NOMO-1 treated with dmso at 0.1 percent for 144 hours (cell line): ENCODE data around the gene CTSW.
A peak's percentile ranks its signal among the peaks of the same experiment; 100 is the strongest.
"Not testable (repeated sequence)": the region's sequence is repeated elsewhere in the genome, so short reads cannot be mapped to it uniquely, and the experiment has no call there.

Source experiments
- DNase-seq: peaks from one replicate; lab custom pipeline; 2025; ENCODE audit not compliant: unreplicated experiment; lab: John Stamatoyannopoulos, UW

Gene CTSW

DNA sequence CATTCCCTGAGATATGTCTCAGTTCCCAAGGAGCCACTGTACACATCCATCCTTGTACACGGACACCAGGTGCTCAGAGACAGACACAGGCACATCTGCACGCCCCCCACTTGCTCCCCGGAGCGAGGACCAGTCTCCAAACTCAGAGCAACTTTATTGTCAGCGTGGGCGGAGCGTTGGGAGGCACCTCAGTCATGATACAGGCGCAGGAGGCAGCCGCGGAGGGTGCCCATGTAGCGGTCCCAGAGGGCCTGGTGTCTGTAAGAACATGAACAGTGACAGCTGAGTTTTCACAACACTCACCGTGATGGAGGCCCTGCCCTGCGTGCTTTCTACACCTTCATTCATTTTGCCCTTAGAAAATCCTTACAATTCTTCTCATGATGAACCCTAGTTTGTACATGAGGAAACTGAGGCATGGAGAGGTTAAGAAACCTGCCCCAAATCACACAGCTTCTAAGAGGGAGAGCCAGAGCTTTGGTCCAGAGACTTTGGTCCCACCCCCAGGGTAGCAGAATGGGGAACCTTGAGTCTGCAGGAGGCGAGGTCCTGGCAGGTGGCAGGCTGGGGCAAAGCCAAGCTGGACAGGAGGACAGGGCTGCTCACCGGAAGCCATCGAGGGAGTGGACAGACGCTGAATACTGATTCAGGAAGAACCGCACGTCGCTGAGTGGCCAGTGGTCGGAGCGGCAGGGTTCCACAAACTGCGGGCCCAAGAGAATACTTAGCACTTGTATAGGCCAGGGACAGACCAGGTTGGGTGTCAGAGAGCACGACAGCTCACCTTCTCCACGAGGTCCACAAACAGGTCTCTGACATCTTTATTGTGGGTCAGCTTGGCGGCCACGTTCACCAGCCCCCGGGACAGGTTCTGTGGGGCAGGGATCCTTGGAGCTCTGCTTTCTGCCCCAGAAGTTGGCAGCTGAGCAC is 4.4 kb downstream of the CTSW start:
- no peak for DNase-seq

DNA sequence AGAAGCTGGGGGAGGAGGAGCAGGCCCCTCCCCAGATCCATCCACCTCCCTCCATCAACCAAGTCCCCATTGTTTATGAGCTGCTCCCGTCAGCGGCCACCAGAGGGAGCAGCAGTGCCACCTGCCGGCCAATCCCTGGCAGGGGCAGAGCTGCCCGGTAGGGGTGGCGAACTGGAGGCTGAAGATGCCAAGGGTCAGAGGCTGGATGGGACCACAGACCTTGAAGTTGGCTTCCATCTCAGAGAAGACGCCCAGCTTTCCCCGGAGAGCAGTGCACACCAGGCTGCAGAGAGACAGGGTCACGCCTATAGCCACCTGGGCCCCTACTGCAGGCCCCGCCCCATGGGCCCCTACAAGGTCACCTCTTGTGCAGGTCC is 5.1 kb downstream of the CTSW start:
- peak; percentile 72 for DNase-seq

DNA sequence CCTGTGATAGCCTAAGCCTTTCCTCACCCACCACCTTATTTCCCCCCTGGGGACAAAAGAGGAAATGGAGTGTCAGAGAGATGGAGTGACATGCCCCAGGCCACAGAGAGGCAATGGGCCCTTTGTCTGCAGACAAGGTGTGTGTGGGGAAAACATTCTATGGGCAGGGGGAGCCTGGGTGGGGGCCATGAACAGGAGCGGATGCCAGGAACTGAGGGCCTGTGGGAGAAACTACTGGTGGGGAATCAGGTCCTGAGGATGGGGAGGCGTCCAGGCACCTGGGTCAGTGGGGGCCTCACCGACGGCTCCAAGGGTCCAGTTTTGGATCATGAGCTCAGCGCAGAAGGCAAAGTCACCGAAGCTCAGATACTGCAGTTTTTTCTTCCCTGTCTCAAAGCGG is 5.6 kb downstream of the CTSW start:
- no peak for DNase-seq

DNA sequence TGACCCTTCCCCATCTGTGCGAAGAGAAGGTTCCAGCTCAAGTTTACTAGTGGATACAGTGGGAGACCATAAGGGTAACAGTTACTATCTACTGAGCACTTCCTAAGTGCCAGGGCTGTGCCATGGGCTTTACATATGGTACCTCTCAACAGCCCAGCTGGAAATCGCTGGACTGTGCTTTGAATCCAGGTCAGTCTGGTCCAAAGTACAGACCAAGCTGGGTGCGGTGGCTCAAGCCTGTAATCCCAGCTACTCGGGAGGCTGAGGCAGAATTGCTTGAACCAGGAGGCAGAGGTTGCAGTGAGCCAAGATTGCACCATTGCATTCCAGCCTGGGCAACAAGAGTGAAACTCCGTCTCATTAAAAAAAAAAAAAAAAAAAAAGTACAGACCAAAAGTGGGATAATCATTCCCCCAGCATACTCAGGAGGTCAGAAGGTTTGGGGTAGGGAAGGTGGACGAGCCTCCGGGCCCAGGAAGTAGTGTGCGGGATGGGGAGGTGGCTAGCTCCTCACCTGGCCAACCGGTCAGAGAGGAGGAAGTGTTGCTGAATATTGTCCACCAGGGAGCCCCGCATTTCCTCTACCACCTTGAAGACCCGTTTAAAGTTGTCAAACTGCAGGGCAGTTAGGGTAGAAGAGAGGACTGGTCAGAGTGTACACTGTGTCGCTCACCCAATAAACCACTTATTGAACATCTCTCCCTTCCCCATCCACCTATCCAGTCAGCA is 6.3 kb downstream of the CTSW start:
- DNase-seq: no peak

DNA sequence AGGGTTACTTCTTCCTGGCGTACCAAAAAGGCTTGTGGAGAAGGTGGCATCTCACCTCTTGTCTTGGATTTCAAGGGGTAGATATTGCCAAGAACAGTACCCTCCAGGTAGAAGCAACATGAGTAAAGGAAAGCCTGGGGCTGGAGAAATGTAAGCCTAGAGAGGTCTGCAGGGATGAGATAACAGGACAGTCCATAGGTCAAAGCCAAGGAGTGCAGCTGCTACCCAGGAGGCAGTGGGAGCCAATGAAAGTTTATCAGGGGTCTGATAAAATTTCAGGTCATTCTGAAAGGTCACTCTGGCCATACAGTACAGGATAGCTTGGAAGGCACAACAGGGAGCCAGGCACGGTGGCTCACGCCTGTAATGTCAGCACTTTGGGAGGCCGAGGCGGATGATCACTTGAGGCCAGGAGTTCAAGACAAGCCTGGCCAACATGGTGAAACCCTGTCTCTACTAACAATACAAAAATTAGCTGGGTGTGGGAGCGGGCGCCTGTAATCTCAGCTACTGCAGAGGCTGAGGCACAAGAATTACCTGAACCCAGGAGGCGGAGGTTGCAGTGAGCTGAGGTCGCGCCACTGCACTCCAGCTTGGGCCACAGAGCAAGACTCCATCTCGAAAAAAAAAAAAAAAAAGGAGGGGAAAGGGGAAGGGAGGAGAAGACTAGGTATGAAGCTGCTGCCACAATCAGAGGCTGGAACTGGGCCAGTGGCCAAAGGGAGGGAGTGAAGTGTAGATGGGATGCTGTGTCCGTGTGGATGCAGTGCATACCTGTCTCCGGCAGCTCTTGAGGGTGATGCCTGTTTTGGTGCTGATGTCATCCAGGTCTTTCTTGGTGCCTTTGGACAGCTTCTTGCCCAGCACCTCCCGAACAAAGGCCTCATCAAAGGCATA is 7.4 kb downstream of the CTSW start:
- no peak for DNase-seq

DNA sequence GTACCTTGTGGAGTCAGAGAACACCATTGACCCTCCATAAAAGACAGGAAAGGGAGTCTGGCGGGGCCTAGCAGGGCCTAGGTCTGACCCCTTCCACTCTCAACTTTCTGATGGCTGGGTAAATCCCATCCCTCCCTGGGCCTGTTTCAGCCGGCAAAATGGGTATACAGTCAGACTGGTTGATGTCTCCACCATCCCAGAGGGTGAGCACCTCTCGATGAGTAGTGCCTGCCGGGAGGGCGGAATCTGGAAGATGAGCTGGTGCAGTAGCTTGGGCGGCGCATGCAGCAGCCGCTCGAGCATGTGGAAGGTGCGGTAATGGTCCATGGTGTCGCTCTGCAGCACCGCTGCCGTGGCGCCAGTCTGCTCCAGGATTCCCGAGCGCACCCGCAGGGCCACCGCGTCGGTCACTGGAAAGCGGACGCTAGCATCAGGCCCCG is 8.1 kb downstream of the CTSW start:
- no peak for DNase-seq

DNA sequence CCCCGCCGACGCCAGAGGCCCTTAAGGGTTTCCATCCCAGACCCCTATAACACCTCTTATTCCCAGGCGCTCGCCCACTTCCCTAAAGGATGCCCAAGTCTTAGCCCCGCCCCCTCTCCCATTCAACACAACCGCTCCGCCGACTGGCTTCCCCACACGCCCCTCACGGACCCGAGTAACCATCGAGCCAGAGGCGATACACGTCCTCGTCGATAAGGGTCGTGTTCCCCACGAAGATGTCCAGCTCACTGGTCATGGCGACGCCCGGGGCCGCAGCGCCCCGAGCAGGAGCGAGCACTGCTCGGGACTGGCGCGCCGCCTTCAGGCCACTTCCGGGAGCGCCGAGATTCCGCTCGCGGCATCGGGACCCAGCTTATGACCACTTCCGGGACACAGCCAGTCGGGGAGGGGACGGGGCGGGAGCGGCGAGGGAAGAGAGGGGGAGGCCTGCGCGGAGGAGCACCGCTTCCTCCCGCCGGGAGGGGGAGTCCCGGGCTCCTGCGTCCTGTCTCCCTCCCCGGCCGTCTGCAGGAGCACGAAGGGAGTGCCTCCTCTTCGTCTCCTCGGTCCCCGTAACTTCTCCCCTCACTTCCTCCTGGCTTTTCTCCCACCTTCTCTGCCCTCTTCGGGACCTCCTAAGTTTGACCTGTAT is 8.7 kb downstream of the CTSW start, which contains the start of gene FIBP:
Gene FIBP, minus strand, starts transcription at position 309 of the 652 bp plus-strand sequence. Its CDS starts 53 bp downstream, at position 256.
- DNase-seq: peak; percentile 95

DNA sequence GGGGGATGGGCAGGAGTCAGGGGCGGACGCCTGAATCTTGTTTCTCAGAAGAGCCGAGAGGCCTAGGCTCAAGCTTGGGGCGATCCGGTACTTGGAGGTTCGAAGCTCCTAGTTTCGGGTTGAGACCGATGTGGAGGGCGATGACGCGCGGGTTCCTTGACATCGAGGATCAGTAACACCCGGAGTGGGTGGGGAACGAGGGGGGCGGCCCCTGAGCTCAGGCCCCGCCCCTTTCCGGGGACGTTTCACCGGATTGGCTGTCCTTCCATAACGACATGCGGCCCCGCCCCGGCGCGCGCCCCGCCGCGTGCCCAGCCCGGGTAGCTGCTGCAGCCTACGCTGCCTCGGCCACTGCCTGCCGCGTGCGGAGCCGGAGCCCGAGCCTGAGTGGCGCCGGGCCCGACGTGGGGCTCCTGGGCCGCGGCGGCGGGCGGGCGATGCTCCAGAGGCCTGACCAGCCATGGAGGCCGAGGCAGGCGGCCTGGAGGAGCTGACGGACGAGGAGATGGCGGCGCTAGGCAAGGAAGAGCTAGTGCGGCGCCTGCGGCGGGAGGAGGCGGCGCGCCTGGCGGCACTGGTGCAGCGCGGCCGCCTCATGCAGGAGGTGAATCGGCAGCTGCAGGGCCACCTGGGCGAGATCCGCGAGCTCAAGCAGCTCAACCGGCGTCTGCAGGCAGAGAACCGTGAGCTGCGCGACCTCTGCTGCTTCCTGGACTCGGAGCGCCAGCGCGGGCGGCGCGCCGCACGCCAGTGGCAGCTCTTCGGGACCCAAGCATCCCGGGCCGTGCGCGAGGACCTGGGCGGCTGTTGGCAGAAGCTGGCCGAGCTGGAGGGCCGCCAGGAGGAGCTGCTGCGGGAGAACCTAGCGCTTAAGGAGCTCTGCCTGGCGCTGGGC is 10.9 kb downstream of the CTSW start, which contains the start of gene CCDC85B:
Gene CCDC85B, plus strand, starts transcription at position 350 of the 895 bp plus-strand sequence. Its CDS starts 111 bp downstream, at position 461.
- peak; percentile 85 for DNase-seq

DNA sequence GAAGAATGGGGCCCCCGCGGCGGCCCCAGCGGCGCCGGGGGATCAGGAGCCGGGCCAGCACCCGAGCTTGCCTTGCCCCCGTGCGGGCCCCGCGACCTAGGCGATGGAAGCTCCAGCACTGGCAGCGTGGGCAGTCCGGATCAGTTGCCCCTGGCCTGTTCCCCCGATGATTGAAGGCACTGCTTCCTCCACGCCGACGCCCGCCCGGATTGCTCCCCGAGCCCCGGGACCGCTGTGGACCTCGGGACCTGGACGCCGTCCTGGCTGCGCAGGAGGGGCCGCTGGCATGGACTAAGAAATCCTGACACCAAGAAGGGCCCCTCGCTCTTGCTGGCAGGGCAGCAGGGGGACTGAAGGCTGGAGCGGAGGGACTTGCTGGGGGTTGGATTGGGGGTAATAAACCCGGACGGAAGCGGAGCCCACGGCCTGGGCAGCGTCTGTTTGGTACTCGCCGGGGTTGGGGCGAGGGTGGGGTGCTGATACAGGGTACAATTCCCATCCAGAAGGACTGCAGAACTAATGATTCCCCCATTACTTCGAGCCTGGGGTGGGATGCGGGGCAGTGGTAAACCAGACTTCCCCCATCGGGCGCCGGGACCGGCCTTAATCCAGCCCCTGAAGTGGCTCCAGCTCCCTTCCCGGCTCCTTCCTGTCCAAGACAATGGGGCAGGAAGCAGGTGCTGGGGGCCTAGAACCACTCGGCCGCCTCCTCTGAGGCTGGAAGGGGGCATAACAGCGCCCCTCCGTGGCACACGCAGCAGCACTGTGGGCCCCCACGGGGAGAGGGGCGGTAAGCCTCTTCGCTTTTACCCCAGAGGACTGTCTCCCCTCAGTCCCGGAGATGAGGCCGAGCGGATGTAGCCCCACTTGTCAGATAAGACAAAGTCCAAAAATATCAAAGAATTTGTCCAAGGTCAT is 11.8 kb downstream of the CTSW start:
- DNase-seq: no peak

DNA sequence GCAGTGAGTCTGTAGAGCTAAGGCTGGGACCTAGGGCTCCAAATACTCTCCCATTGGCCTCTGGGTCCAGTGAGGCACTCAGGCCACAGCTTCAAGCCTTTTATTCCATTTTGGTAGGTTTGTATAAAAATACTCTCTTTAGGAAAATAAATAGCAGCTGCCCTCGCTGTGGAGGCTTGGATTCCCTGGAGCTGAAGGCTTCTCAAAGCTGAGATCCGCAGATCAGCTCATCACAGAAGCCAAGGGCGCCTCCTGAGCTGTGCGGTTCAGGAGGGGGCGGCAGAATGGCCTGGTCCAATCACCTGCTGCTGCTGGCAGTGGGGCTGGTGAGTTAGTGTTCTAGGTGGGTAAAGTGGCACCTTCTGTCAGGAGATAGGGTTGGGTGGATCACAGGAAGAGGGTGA is 12.5 kb downstream of the CTSW start:
- DNase-seq: not testable (repeated sequence)

DNA sequence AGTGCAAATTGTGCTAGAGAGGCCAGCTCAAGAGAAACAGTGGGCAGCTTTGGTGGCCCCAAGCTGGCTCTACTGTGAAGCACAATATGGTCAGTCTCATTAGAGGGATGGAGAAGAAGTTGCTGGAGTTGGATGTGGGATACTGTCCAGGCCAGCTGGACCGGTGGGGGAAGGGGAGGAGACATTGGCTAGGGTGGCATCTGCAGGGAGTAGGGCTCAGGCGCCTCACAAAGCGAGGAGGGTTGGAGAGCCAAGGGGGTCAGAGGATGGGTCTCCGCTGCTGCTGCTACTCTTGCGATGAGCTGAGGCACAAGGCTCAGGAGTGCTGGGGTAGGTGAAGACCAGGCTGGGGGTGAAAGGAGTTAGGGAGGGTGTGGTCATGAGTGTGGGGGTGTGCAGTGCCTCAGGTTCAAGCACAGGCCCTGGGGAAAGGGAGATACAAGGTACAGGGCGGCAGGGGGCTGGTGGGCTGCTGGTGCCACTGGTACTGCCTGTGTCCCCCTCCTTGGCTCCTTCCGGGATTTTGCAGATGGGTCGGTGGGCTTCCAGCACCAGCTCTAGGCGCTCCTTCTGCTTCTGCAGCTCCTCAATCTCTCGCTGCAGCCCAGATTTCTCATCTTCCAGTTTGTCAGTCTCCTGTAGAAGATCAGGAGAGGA is 13.2 kb downstream of the CTSW start:
- DNase-seq: no peak

DNA sequence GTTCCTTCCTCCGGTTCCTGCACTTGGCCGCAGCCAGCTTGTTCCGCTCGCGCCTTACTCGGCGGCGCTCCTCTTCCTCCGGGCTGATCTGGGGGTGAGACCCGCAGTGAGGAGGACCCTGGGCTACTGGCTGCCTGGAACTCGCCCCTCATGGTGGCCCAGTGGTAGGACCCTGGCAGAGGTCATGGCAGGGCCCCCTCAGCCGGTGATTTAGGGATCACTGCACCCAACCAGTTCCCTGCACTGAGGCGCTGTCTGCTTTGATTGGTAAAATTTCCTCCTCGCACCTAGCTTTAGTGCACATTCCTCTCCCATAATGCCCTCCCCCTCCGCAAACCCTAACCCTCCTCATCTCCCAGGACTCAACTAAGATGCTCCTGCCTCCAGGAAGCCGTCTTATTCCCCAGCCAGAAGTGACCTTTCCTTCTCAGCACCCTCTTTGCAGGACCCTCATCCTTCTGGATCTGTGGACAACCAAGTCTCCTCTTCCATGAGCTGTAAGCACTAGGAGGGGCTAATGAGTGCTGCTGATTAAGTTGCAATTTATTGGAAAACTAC is 14.5 kb downstream of the CTSW start:
- peak; percentile 21 for DNase-seq

DNA sequence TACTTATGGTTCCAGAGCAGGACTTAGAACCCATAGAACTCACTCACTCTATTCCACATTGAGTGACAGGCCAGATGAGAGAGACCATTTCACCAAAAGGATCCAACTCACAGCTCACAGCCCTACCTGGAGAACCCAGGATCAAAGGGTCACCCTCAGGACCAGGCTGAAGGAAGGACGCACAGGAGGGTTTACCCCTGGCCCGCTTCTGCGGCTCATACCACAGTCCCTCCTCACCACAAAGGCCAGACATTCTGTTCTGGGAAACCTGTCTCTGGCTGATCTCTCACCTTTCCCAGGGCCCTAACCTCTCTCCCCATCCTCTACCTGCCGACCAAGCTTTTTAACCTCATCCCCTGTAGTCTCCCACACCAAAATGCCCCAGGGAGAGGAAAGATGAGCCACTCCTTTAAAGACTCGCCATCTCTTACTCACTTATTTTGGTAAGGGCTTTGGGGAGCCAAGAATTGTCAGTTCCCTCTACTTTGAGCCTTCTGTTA is 15.9 kb downstream of the CTSW start:
- DNase-seq: no peak

DNA sequence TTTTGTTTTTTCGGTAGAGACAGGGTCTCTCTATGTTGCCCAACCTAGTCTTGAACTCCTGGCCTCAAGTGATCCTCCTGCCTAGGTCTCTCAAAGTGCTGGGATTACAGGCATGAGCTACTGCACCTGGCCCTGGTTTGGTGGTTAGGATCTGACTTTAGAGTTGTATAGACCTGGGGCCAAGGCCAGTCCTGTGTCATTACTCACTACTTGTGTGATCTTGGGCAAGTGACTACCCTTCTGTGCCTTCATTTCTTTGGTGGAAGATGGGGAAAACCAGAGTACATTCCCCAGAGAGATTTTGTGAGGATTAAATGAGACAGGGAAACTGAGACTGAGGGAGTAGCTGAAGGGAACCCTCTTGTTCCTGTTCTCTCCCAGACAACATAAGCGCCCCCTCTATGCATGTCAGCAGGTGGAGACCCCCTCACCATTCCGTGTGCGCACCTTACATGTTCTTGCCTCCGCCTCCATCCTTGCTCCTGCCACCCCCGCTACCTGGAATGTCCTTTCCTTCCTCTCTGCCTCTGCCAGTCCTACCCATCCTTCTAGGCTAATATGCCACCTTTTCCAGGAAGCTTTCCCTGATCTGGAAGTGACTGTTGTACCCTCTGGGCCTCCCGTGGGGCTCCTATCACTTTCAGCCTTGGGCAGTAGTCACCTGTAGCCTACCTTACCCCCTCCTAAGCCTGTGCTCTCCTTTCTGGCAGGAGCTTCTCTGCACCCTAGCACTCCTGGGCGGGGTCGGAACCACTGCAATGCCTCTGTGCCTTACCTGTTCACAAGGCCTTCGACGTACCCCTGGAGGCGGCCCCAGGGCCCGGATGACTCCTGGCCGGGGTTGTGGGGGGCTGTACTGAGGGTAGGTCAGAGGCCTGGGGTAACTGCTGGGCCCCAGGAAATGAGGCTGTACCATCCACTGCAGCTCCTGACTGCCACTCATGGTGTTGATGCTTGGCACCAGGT is 16.7 kb downstream of the CTSW start:
- no peak for DNase-seq

DNA sequence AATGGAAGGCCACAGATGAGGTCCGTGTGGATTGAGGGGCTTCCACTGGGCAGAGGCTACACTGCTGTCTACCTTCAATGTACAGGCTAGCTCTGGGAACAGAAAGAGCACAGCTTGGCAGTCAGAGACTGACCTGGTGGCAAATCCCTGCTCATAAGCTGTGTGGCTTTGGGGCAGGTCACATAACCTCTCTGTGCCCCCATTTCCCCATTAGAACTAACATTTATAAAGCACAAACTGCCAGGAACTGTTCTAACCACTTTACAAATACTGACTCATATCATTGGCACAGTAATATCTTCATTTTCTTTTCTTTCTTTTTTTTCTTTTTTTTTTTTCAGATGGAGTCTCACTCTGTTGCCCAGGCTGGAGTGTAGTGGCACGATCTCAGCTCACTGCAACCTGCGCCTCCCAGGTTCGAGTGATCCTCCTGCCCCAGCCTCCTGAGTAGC is 17.4 kb downstream of the CTSW start:
- DNase-seq: no peak
